ENCODE data around the gene CNPY4.
"Not testable (repeated sequence)": the region's sequence is repeated elsewhere in the genome, so short reads cannot be mapped to it uniquely, and the experiment has no call there.

CNPY4 gene

DNA sequence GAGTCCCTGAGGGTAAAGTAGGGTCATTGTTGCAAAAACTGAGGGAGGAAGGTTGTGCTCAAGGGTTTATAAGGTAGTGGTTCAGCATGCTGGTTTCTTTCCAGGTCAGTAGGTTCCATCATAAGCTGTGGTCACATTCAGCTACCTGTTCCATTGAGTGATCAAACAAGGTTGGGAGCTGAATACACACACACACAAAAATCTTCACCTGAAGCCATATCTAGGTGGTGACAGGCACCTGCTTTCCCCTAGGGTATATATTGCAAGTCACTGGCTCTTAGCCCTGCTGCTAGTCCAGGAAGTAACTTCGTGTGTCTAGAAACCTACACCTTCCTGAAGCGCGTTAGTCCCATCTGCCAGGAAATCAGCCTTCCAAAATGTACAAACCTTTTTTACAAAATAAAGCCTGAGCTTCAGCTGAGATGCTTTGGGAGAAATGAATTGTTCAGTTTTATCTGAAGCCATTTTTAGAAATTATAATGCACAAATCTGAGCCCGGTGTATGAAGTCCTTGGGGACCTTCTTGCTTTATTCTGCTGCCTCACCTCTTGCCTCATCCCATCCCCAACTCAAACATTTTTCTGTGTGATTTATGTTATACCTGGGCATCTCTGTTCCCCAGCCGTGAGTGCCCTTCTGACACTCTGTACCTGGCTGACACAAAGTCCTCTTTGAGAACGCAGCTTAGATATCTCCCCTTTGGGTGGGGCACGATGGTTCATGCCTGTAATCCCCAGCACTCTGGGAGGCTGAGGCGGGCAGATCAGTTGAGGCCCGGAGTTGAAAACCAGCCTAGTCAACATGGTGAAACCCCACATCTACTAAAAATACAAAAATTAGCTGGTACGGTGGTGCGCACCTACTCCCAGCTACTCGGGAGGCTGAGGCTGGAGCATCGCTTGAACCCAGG is 18.7 kb downstream of the CNPY4 start:
- no peak for DNase-seq (ENCODE audit: extremely low spot score)
- TF ChIP-seq, protein P1, sequence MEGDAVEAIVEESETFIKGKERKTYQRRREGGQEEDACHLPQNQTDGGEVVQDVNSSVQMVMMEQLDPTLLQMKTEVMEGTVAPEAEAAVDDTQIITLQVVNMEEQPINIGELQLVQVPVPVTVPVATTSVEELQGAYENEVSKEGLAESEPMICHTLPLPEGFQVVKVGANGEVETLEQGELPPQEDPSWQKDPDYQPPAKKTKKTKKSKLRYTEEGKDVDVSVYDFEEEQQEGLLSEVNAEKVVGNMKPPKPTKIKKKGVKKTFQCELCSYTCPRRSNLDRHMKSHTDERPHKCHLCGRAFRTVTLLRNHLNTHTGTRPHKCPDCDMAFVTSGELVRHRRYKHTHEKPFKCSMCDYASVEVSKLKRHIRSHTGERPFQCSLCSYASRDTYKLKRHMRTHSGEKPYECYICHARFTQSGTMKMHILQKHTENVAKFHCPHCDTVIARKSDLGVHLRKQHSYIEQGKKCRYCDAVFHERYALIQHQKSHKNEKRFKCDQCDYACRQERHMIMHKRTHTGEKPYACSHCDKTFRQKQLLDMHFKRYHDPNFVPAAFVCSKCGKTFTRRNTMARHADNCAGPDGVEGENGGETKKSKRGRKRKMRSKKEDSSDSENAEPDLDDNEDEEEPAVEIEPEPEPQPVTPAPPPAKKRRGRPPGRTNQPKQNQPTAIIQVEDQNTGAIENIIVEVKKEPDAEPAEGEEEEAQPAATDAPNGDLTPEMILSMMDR (IDR thresholded peaks at IDR 0.05; ENCODE audit: control extremely low read depth, extremely low read depth, low read depth, missing control alignments): no peak
- CTCF ChIA-PET: interaction anchor here (0.6 to 3.4 kb wide), 8 partner anchors 9 to 345 kb away, joined by 3 to 12 read pairs (median 4); partner anchors contain the start of gene MBLAC1
- POLR2A ChIA-PET: no interaction called here

- ChIA-PET CTCF (interaction anchor here (0.6 to 9.8 kb wide), 5 partner anchors 10 to 266 kb away, joined by 3 to 114 read pairs (median 4); no protein-coding TSS in a partner anchor), POLR2A (no interaction called here)
- DNase-seq (ENCODE audit: extremely low spot score): no peak
Measured at GRCh38 chr7:100141555-100141949, 22.1 kb downstream of the CNPY4 start.

DNA sequence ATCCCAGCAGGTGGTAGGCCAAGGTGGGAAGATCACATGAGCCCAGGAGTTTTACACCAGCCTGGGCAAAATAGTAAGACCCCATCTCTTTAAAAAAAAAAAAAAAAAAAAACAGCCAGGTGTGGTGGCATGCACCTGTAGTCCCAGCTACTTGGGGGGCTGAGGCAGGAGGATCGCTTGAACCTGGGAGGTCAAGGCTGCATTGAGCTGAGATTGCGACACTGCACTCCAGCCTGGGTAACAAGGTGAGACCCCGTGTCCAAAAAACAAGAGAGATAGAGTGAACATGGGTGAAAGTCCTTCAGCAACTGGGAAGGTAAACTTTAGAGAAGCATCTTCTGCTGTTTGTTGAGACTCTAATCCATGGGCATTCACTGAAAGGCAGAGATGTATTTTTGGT is 23.0 kb downstream of the CNPY4 start:
- no peak for DNase-seq (ENCODE audit: extremely low spot score)
- ChIA-PET POLR2A (no interaction called here), CTCF (interaction anchor here (0.6 to 9.8 kb wide), 6 partner anchors 11 to 265 kb away, joined by 3 to 114 read pairs (median 4); no protein-coding TSS in a partner anchor)
- TF ChIP-seq, protein P1 (IDR thresholded peaks at IDR 0.05; ENCODE audit: control extremely low read depth, extremely low read depth, low read depth, missing control alignments): no peak

More at GRCh38 chr7:100141555-100141949, 22.1 kb downstream of the CNPY4 start:
- TF ChIP-seq, protein P1 (IDR thresholded peaks at IDR 0.05; ENCODE audit: control extremely low read depth, extremely low read depth, low read depth, missing control alignments): no peak

DNA sequence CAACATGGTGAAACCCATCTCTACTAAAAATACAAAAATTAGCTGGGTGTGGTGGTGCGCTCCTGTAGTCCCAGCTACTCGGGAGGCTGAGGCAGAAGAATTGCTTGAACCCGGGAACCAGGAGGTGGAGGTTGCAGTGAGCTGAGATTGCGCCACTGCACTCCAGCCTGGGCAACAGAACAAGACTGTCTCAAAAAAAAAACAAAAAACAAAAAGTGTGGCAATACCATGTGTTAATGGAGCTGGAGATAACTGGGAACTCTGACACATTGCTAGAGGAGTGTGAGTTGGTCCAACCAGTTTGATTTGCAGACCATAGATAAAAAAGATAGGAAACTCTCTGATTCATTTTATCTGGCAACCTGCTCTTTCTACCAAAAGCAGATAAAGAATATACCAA is 26.9 kb downstream of the CNPY4 start:
- CTCF ChIA-PET: interaction anchor here (9.8 kb wide), 1 partner anchor 15 kb away, joined by 114 read pairs; no protein-coding TSS in a partner anchor
- POLR2A ChIA-PET; DNase-seq (ENCODE audit: extremely low spot score): not testable (repeated sequence)

DNA sequence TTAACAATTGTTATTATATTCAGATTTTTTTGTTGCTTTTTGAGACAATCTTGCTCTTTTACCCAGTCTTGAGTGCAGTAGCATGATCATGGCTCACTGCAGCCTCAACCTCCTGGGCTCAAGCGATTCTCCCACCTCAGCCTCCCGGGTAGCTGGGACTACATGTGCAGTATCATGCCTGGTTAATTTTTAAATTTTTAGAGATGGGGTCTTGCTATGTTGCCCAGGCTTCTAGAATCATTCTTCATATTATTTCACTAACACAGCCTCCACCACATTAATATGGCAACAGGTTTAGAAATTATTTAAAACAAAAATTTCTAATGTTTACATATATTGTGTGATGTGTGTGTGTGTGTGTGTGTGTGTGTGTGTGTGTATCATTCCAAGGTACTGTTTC is 27.8 kb downstream of the CNPY4 start:
- DNase-seq (ENCODE audit: extremely low spot score): no peak
- ChIA-PET POLR2A (no interaction called here), CTCF (interaction anchor here (9.8 kb wide), 1 partner anchor 16 kb away, joined by 114 read pairs; no protein-coding TSS in a partner anchor)
- TF ChIP-seq, protein P1 (IDR thresholded peaks at IDR 0.05; ENCODE audit: control extremely low read depth, extremely low read depth, low read depth, missing control alignments): no peak

GRCh38 chr7:100148225-100148558 is 28.8 kb downstream of the CNPY4 start:
- CTCF ChIA-PET: interaction anchor here (0.9 to 9.8 kb wide), 4 partner anchors 17 to 66 kb away, joined by 3 to 114 read pairs (median 3); partner anchors contain the start of genes GPC2 and STAG3
- TF ChIP-seq, protein P1 (IDR thresholded peaks at IDR 0.05; ENCODE audit: control extremely low read depth, extremely low read depth, low read depth, missing control alignments): no peak

More at GRCh38 chr7:100148225-100148558, 28.8 kb downstream of the CNPY4 start:
- POLR2A ChIA-PET: interaction anchor here (0.6 kb wide), 1 partner anchor 9 kb away, joined by 3 read pairs; no protein-coding TSS in a partner anchor
- no peak for DNase-seq (ENCODE audit: extremely low spot score)
